SK-N-SH (cell line): ENCODE data around the gene UPP2. TPM values are rescaled to one million over a fixed set of nuclear protein-coding genes. Genes with fewer than 3 reads are reported as not detected.

Source experiments
- CTCF ChIA-PET: fragments of 300-600, 350-600 bp; formaldehyde crosslinking; extraction: SDS; loops from one replicate; lab custom pipeline; 2021; lab: Yijun Ruan, JAX
- POLR2A ChIA-PET: fragments of 350-600 bp; sonication (Branson Sonifier 250); formaldehyde crosslinking; extraction: SDS; loops from one replicate; lab custom pipeline; 2020; ENCODE audit warnings: antibody characterized with exemption, inconsistent platforms; lab: Yijun Ruan, JAX
- DNase-seq: peaks from one replicate; pipeline ENCODE4 v3.0.0; 2012
- H2AFZ ChIP-seq: fragments of 200-600 bp; sonication (generic); 2 replicates; pipeline ENCODE4 v1.8.1; 2016; ENCODE audit warnings: antibody characterized with exemption, mild to moderate bottlenecking, low read depth
- H3F3A ChIP-seq: fragments of 200-600 bp; sonication (generic); replicated peaks from 2 replicates; pipeline ENCODE3; 2016; ENCODE audit warnings: antibody characterized with exemption, mild to moderate bottlenecking; ENCODE audit not compliant: insufficient read depth
- H3K27ac ChIP-seq, 2 experiments: fragments of 200-500 bp in 1 of 2; fragments of 200-600 bp in 1 of 2; sonication (Bioruptor generic) in 1 of 2; sonication (generic), shearing (Covaris generic) in 1 of 2; 2 replicates each; pipeline versions ENCODE4 v1.5.1 to v1.6.1; 2014 to 2016; ENCODE audit warnings: low read depth in 2 of 2, inconsistent platforms in 1 of 2, low read length in 1 of 2, mild to moderate bottlenecking in 1 of 2, mixed read lengths in 1 of 2
- H3K27me3 ChIP-seq: fragments of 200-600 bp; sonication (generic), shearing (Covaris generic); 2 replicates; pipeline ENCODE4 v1.6.1; 2016; ENCODE audit warnings: mixed run types; ENCODE audit not compliant: insufficient read depth
- H3K36me3 ChIP-seq, 2 experiments: fragments of 200-500 bp in 1 of 2; fragments of 200-600 bp in 1 of 2; sonication (Bioruptor generic) in 1 of 2; sonication (generic) in 1 of 2; replicated peaks in 1 of 2; 2 replicates each; pipeline versions ENCODE3 to v1.5.1; 2014 to 2016; ENCODE audit warnings: low read length in 1 of 2, mild to moderate bottlenecking in 1 of 2; ENCODE audit not compliant: insufficient read depth in 2 of 2, control insufficient read depth in 1 of 2
- H3K4me1 ChIP-seq, 2 experiments: fragments of 200-500 bp in 1 of 2; fragments of 200-600 bp in 1 of 2; sonication (Bioruptor generic) in 1 of 2; sonication (generic), shearing (Covaris generic) in 1 of 2; 2 replicates each; pipeline versions ENCODE4 v1.5.1 to v1.6.1; 2014 to 2016; ENCODE audit warnings: low read depth in 1 of 2, low read length in 1 of 2, mixed run types in 1 of 2; ENCODE audit not compliant: insufficient read depth in 2 of 2, control insufficient read depth in 1 of 2
- H3K4me2 ChIP-seq: fragments of 200-600 bp; sonication (generic), shearing (Covaris generic); 2 replicates; pipeline ENCODE4 v1.6.1; 2017; ENCODE audit warnings: mixed run types
- H3K4me3 ChIP-seq, 2 experiments: fragments of 200-500 bp in 1 of 2; fragments of 200-600 bp in 1 of 2; sonication (Bioruptor generic) in 1 of 2; sonication (generic), shearing (Covaris generic) in 1 of 2; 2 replicates each; pipeline versions ENCODE4 v1.5.1 to v1.8.1; 2014 to 2016; ENCODE audit warnings: low read depth in 2 of 2, inconsistent platforms in 1 of 2, low read length in 1 of 2, mild to moderate bottlenecking in 1 of 2, mixed read lengths in 1 of 2, moderate library complexity in 1 of 2
- H3K79me2 ChIP-seq: fragments of 200-600 bp; sonication (generic); 2 replicates; pipeline ENCODE4 v1.8.1; 2017; ENCODE audit warnings: mild to moderate bottlenecking; ENCODE audit not compliant: insufficient read depth
- H3K9ac ChIP-seq: fragments of 200-600 bp; sonication (generic); 2 replicates; pipeline ENCODE4 v1.6.1; 2017; ENCODE audit warnings: mixed run types
- H3K9me2 ChIP-seq: fragments of 200-600 bp; sonication (generic); 2 replicates; pipeline ENCODE4 v1.6.1; 2017; ENCODE audit warnings: mixed run types
- H3K9me3 ChIP-seq: fragments of 200-600 bp; sonication (generic); 2 replicates; pipeline ENCODE4 v1.6.1; 2017; ENCODE audit warnings: mixed run types, mild to moderate bottlenecking, moderate library complexity
- H4K20me1 ChIP-seq: fragments of 200-600 bp; sonication (generic); 2 replicates; pipeline ENCODE4 v1.6.1; 2017; ENCODE audit warnings: mild to moderate bottlenecking, mixed run types; ENCODE audit not compliant: insufficient read depth
- EP300 ChIP-seq, 2 experiments: IDR thresholded peaks; 2 replicates each; pipeline versions ENCODE4 v1.4.0 to v1.6.1; 2012; ENCODE audit warnings: borderline replicate concordance in 1 of 2, low read depth in 1 of 2, low read length in 1 of 2
- FOXJ3 ChIP-seq: sonication (generic); formaldehyde crosslinking; IDR thresholded peaks from 2 replicates; pipeline ENCODE4 v1.5.1; 2020; ENCODE audit warnings: mild to moderate bottlenecking, missing genetic modification reagents
- FOXM1 ChIP-seq: IDR thresholded peaks from 2 replicates; pipeline ENCODE4 v1.4.0; 2012; ENCODE audit warnings: low read depth, mild to moderate bottlenecking
- GABPA ChIP-seq: IDR thresholded peaks from 2 replicates; pipeline ENCODE4 v1.4.0; 2012; ENCODE audit warnings: low read depth, mild to moderate bottlenecking
- JUND ChIP-seq: IDR thresholded peaks from 2 replicates; pipeline ENCODE4 v1.4.0; 2012
- MEF2A ChIP-seq: IDR thresholded peaks from 2 replicates; pipeline ENCODE4 v1.4.0; 2012; ENCODE audit warnings: low read depth, borderline replicate concordance
- MXI1 ChIP-seq: IDR thresholded peaks from 2 replicates; pipeline ENCODE4 v1.6.1; 2012; ENCODE audit warnings: mild to moderate bottlenecking, low read depth, low read length, improper control_type of control experiment
- RFX5 ChIP-seq: IDR thresholded peaks from 2 replicates; pipeline ENCODE4 v1.6.1; 2012; ENCODE audit warnings: mild to moderate bottlenecking, improper control_type of control experiment, low read length
- SIN3A ChIP-seq: IDR thresholded peaks from 2 replicates; pipeline ENCODE4 v1.6.1; 2012; ENCODE audit warnings: low read depth, mild to moderate bottlenecking, low read length, moderate library complexity, borderline replicate concordance
- SMC3 ChIP-seq: IDR thresholded peaks from 2 replicates; pipeline ENCODE4 v1.6.1; 2012; ENCODE audit warnings: low read depth, low read length, improper control_type of control experiment
- TAF1 ChIP-seq: IDR thresholded peaks from 2 replicates; pipeline ENCODE4 v1.6.1; 2012; ENCODE audit warnings: low read depth, mild to moderate bottlenecking, low read length, moderate library complexity, borderline replicate concordance
- TCF12 ChIP-seq: IDR thresholded peaks from 2 replicates; pipeline ENCODE4 v1.4.0; 2012
- TEAD4 ChIP-seq: IDR thresholded peaks from 2 replicates; pipeline ENCODE4 v1.4.0; 2012; ENCODE audit warnings: mild to moderate bottlenecking, borderline replicate concordance; ENCODE audit not compliant: insufficient read depth
- WGBS: methylation state at CpG from one replicate; pipeline ENCODE4 v1.1.6; 2017; ENCODE audit warnings: low lambda C conversion rate; 5-methylcytosine and 5-hydroxymethylcytosine counted together
- polyA plus RNA-seq, 3 experiments: library from polyadenylated mRNA; depleted of rRNA; stranded (reverse); fragments of >200 nt; gene quantifications; 2 replicates each; pipeline ENCODE4 v1.2.3, GENCODE V29; 2012
- TF ChIP-seq, protein P1 (sequence below): IDR thresholded peaks from 2 replicates; pipeline ENCODE4 v1.4.0; 2012; ENCODE audit warnings: low read depth
- TF ChIP-seq, protein P2 (sequence below): fragments of 200-600 bp; sonication (generic); IDR thresholded peaks from 2 replicates; pipeline ENCODE4 v1.6.1; 2017; ENCODE audit warnings: antibody characterized with exemption, mild to moderate bottlenecking, moderate library complexity

UPP2 gene
- polyA plus RNA-seq, 1 of the 3 experiments (the other 2 are of a cell fraction), result not detected

DNA sequence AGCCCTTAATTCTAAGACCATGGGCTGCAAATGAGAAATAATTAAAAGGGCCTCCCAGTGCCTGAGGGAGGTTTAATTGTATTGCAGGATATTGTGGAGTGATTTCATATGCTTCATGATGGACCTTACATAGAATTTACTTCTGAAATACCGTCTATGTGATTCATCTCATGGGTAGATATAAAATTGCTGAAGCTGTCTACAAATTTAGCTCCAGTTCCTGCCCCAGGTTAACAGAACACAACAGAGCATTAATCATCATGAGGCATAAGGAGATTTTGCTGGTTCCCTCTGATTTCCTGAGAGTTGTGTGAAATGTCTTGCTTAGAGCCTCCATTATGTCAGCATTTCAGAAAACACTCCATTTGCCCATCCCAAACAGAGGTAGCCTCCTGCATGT lies 770 bp downstream of the UPP2 start:
- no peak overlapping the region for H3K9ac ChIP-seq
- CTCF ChIA-PET, result interaction anchor here (1.0 kb wide), 1 partner anchor 345 kb away, joined by 3 read pairs; no protein-coding TSS in a partner anchor
- H3K9me3 ChIP-seq, result no peaks in the 10 kb centered on the region
- H2AFZ ChIP-seq, result no peak overlapping the region
- DNase-seq, result no peak
- H3K27ac ChIP-seq, result no peak overlapping the region
- no peaks in the 10 kb centered on the region for H3K27me3 ChIP-seq
- no peaks in the 10 kb centered on the region for H3F3A ChIP-seq
- POLR2A ChIA-PET, result no interaction called here
- no peak overlapping the region for H3K4me3 ChIP-seq
- no peaks in the 10 kb centered on the region for H3K9me2 ChIP-seq
- no peaks in the 10 kb centered on the region for H3K36me3 ChIP-seq
- no peaks in the 10 kb centered on the region for H3K4me1 ChIP-seq
- H3K79me2 ChIP-seq, result no peaks in the 10 kb centered on the region
- no peak for TF ChIP-seq TAF1
- TF ChIP-seq MXI1, result no peak
- no peak for TF ChIP-seq TCF12
- TF ChIP-seq, protein P1, sequence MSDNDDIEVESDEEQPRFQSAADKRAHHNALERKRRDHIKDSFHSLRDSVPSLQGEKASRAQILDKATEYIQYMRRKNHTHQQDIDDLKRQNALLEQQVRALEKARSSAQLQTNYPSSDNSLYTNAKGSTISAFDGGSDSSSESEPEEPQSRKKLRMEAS, result no peak
- TF ChIP-seq RFX5, result no peak
- TF ChIP-seq JUND, result no peak
- no peak for TF ChIP-seq MEF2A
- no peak for TF ChIP-seq FOXM1
- no peak for TF ChIP-seq FOXJ3 (CRISPR knock-in tag)
- no peak for TF ChIP-seq EP300 (IDR thresholded peaks at IDR 0.05; ENCODE audit: borderline replicate concordance in 1 of 2, low read depth in 1 of 2, low read length in 1 of 2)
- no peak for TF ChIP-seq SIN3A
- TF ChIP-seq SMC3, result no peak
- TF ChIP-seq, all 33 proteins: peak for 0
- Histone ChIP-seq H4K20me1 (no peaks in the 10 kb centered on the region), H3K4me2 (no peak overlapping the region)
- 17% methylated on average over 1 of the region's 1 CpG for WGBS

DNA sequence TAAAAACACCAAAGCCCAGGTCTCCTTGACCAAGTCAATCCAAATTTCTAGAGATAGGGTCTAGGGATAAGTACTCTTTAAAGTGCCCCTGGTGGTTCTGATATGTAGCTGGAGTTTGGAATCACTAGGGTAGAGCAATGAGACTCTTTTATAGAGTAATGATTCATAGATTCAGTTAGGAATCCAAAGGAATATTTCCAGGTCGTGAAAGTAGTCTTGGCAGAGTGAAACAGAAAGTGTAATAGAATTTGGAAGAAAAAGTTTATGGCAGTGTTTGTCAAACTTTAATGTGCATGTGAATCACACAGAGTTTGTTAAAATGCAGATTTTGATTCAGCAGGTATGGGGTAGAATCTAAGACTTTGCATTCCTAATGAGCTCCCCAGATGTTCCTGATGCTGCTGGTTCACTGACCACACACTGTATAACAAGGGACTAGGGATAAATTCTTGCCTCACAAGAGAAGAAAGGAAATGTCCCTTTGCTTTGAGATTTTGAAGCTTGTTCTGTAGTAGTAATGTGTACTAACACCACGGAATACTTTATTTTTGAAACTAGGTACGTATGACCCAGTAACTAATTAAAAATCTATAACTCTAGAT lies 1.8 kb downstream of the UPP2 start:
- Histone ChIP-seq H3F3A (no peaks in the 10 kb centered on the region), H3K79me2 (no peaks in the 10 kb centered on the region), H3K9me2 (no peaks in the 10 kb centered on the region), H3K4me3 (no peak overlapping the region), H3K4me2 (no peak overlapping the region), H3K9ac (no peak overlapping the region), H4K20me1 (no peaks in the 10 kb centered on the region), H3K27ac (no peak overlapping the region), H3K9me3 (no peaks in the 10 kb centered on the region), H3K27me3 (no peaks in the 10 kb centered on the region), H3K36me3 (no peaks in the 10 kb centered on the region), H2AFZ (no peak overlapping the region), H3K4me1 (no peaks in the 10 kb centered on the region)
- ChIA-PET CTCF (no interaction called here), POLR2A (no interaction called here)
- TF ChIP-seq SMC3 (no peak), FOXM1 (no peak), TEAD4 (no peak), GABPA (no peak), MEF2A (no peak)
- TF ChIP-seq, protein P1, result no peak
- TF ChIP-seq, protein P2, sequence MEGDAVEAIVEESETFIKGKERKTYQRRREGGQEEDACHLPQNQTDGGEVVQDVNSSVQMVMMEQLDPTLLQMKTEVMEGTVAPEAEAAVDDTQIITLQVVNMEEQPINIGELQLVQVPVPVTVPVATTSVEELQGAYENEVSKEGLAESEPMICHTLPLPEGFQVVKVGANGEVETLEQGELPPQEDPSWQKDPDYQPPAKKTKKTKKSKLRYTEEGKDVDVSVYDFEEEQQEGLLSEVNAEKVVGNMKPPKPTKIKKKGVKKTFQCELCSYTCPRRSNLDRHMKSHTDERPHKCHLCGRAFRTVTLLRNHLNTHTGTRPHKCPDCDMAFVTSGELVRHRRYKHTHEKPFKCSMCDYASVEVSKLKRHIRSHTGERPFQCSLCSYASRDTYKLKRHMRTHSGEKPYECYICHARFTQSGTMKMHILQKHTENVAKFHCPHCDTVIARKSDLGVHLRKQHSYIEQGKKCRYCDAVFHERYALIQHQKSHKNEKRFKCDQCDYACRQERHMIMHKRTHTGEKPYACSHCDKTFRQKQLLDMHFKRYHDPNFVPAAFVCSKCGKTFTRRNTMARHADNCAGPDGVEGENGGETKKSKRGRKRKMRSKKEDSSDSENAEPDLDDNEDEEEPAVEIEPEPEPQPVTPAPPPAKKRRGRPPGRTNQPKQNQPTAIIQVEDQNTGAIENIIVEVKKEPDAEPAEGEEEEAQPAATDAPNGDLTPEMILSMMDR, result no peak
- 62% methylated on average over 3 of the region's 3 CpGs for WGBS
- DNase-seq, result no peak
